Calu3 (cell line): Measurements from ENCODE around the gene A1BG. TPM values are rescaled to one million over a fixed set of nuclear protein-coding genes. Genes with fewer than 3 reads are reported as not detected.

Experiments
- BruUV-seq: library from RNA; stranded (reverse); fragments of 400-500 nt; replicated peaks from 2 replicates; lab custom pipeline; 2021; lab: Mats Ljungman, UMichigan
- CTCF ChIA-PET: fragments of 300-600 bp; sonication (Branson Sonifier 250); formaldehyde crosslinking; loops from one replicate; lab custom pipeline; 2022; ENCODE audit warnings: antibody characterized with exemption; lab: Charles Lee
- DNase-seq: peaks from one replicate; pipeline ENCODE4 v3.0.0; 2022
- H3K27ac Mint-ChIP-seq: one replicate; pipeline ENCODE4 v1.8.0; 2022; ENCODE audit warnings: mixed read lengths; ENCODE audit not compliant: unreplicated experiment
- H3K27me3 Mint-ChIP-seq: one replicate; pipeline ENCODE4 v1.8.0; 2022; ENCODE audit warnings: mixed read lengths; ENCODE audit not compliant: unreplicated experiment
- H3K36me3 Mint-ChIP-seq: one replicate; pipeline ENCODE4 v1.8.0; 2022; ENCODE audit warnings: mild to moderate bottlenecking, moderate library complexity, mixed read lengths; ENCODE audit not compliant: insufficient read depth, unreplicated experiment
- H3K4me1 Mint-ChIP-seq: one replicate; pipeline ENCODE4 v1.8.0; 2022; ENCODE audit warnings: mild to moderate bottlenecking, low read depth, mixed read lengths; ENCODE audit not compliant: unreplicated experiment
- H3K4me3 Mint-ChIP-seq: one replicate; pipeline ENCODE4 v1.8.0; 2022; ENCODE audit warnings: mild to moderate bottlenecking, low read depth, moderate library complexity, mixed read lengths; ENCODE audit not compliant: unreplicated experiment
- H3K9me3 Mint-ChIP-seq: one replicate; pipeline ENCODE4 v1.8.0; 2022; ENCODE audit warnings: low read depth, mixed read lengths; ENCODE audit not compliant: unreplicated experiment
- intact Hi-C: fragments of 100-400 bp; cut with micrococcal nuclease; formaldehyde crosslinking; loops from one replicate; pipeline ENCODE4 v1.10.0; 2022; ENCODE audit not compliant: unreplicated experiment
- total RNA-seq: library from RNA; stranded (reverse); gene quantifications from 2 replicates; pipeline ENCODE4 v1.2.3, GENCODE V29; 2022
- TF ChIP-seq, protein P1 (sequence below): fragments of 200-600 bp; IDR thresholded peaks from one replicate; pipeline ENCODE4 v1.8.0; 2022; ENCODE audit warnings: antibody characterized with exemption; ENCODE audit not compliant: unreplicated experiment

A1BG gene
- total RNA-seq, 1 experiment from 2014 or later, result not detected

DNA sequence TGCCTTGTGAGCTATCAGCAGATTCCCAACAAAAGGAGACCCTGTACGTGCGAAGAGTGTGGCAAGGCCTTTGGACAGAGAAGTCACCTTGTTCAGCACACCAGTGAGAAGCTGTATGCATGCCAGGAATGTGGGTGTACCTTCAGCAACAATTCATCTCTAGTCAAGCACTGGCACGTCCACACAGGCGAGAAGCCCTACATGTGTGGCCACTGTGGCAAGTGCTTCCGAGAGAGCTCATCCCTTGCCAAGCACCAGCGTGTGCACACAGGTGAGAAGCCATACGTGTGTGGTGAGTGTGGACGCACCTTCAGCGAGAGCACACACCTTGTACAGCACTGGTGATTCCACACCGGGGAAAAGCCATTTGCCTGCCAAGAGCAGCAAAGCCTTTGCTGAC, 34.1 kb downstream of the A1BG start:
- Mint-ChIP-seq H3K27ac (no peak overlapping the region), H3K36me3 (peaks cover 28% of the 10 kb centered on the region), H3K4me1 (no peaks in the 10 kb centered on the region), H3K4me3 (no peak overlapping the region), H3K9me3 (peaks cover 3% of the 10 kb centered on the region), H3K27me3 (no peaks in the 10 kb centered on the region)
- TF ChIP-seq, protein P1, sequence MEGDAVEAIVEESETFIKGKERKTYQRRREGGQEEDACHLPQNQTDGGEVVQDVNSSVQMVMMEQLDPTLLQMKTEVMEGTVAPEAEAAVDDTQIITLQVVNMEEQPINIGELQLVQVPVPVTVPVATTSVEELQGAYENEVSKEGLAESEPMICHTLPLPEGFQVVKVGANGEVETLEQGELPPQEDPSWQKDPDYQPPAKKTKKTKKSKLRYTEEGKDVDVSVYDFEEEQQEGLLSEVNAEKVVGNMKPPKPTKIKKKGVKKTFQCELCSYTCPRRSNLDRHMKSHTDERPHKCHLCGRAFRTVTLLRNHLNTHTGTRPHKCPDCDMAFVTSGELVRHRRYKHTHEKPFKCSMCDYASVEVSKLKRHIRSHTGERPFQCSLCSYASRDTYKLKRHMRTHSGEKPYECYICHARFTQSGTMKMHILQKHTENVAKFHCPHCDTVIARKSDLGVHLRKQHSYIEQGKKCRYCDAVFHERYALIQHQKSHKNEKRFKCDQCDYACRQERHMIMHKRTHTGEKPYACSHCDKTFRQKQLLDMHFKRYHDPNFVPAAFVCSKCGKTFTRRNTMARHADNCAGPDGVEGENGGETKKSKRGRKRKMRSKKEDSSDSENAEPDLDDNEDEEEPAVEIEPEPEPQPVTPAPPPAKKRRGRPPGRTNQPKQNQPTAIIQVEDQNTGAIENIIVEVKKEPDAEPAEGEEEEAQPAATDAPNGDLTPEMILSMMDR, result no peak
- no TSS peak for BruUV-seq
- intact Hi-C loops, result no loop called here
- CTCF ChIA-PET, result interaction anchor here (2.1 kb wide), 1 partner anchor 7 kb away, joined by 5 read pairs; the partner anchor contains the start of gene ZSCAN22
- no peak for DNase-seq

DNA sequence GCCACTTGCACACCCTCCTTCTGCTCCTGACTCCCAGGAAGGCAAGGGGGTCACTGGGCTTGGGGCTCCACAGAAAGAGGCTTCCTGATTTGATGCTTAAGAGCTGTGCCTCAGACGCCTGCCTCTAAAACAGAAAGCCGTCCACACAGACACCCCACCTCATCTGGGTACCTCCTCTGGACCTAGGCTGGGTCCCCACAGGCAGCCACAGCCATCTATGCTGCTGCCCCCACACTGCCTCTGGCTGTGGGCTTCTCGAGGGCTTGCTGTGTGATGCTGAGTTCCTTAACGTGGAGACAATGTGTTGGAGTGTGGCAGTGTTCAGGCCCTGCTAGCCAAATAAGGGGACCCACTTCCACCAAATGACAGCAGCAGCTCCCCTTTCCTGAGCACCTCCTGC, 35.0 kb downstream of the A1BG start:
- Mint-ChIP-seq H3K4me1 (no peaks in the 10 kb centered on the region), H3K27me3 (no peaks in the 10 kb centered on the region), H3K4me3 (no peak overlapping the region), H3K9me3 (peaks cover 3% of the 10 kb centered on the region), H3K36me3 (peaks cover 38% of the 10 kb centered on the region), H3K27ac (no peak overlapping the region)
- TF ChIP-seq, protein P1, result no peak
- CTCF ChIA-PET, result interaction anchor here (2.1 kb wide), 1 partner anchor 8 kb away, joined by 5 read pairs; the partner anchor contains the start of gene ZSCAN22
- DNase-seq, result no peak
- intact Hi-C loops, result no loop called here
- BruUV-seq, result no TSS peak

DNA sequence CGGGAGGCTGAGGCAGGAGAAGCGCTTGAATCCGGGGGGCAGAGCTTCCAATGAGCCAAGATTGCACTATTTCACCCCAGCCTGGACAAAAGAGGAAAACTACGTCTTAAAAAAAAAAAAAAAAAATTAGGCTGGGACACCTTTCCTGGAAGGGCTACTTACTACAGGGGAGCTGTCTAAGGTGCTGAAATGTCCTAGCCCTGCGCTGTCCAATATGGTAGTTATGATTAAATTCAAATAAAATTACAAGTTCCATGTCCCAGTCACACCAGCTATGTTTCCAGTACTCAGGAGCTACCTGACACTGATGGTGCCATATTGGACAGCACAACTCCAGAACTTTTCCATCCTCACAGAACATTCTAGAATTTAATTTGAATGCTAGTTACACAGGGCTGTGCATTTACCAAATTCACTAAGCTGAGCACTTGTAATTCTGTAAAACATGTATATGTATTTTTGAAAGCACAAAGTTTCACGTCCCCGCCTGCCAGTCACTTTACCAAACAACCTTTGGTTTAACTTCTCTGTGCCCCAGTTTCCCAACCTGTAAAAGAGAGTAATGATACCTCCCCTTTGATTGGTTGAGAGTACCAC, 35.7 kb downstream of the A1BG start:
- Mint-ChIP-seq H3K36me3 (peaks cover 42% of the 10 kb centered on the region), H3K4me1 (no peaks in the 10 kb centered on the region), H3K9me3 (peaks cover under 1% of the 10 kb centered on the region), H3K27me3 (no peaks in the 10 kb centered on the region), H3K27ac (no peak overlapping the region), H3K4me3 (no peak overlapping the region)
- no TSS peak for BruUV-seq
- TF ChIP-seq, protein P1, result no peak
- peak; percentile 26 for DNase-seq
- CTCF ChIA-PET, result interaction anchor here (0.6 to 2.1 kb wide), 2 partner anchors 9 to 15 kb away, joined by 3 to 5 read pairs; partner anchors contain the start of gene ZSCAN22
- intact Hi-C loops, result no loop called here

DNA sequence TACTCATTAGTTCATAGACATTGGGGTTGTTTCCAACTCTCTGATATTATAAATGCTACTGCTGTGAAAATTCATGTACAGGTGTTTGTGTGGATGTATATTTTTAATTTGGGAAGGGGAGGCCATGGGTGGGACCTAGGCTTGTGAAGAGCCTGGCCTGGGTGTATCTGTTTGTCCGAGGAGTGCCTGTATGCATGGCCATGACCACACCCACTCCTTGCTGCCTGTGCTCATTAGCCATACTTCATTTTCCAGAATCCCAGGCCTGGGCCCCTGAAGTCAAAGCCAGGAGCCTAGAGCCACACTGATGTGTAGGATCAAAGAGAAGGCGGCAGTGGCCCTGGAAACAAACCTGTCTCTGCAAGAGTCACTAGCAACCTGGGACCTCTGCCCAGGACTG, 37.7 kb downstream of the A1BG start:
- Mint-ChIP-seq H3K4me3 (no peak overlapping the region), H3K27me3 (no peaks in the 10 kb centered on the region), H3K27ac (no peak overlapping the region), H3K36me3 (peaks cover 57% of the 10 kb centered on the region), H3K9me3 (peaks cover 4% of the 10 kb centered on the region), H3K4me1 (no peaks in the 10 kb centered on the region)
- BruUV-seq, result no TSS peak
- intact Hi-C loops, result no loop called here
- no peak for DNase-seq
- TF ChIP-seq, protein P1, result no peak
- CTCF ChIA-PET, result no interaction called here
